B cell (primary cell): ENCODE data around the gene EGLN3. TPM values are rescaled to one million over a fixed set of nuclear protein-coding genes. Genes with fewer than 3 reads are reported as not detected.
A peak's percentile ranks its signal among the peaks of the same experiment; 100 is the strongest.

ENCODE experiments used
- ATAC-seq: fragments of 200-7000 bp; cut with Tn5 transposase; one replicate; pipeline ENCODE4 v1.10.0; 2021; ENCODE audit warnings: low read depth, mild to moderate bottlenecking, moderate number of reproducible peaks, moderate library complexity
- CTCF ChIA-PET: fragments of 350-600 bp; sonication (Branson Sonifier 250); formaldehyde crosslinking; loops from one replicate; lab custom pipeline; 2021; ENCODE audit warnings: antibody characterized with exemption, inconsistent platforms; lab: Charles Lee
- POLR2A ChIA-PET: fragments of 350-600 bp; sonication (Branson Sonifier 250); formaldehyde crosslinking; loops from one replicate; lab custom pipeline; 2021; ENCODE audit warnings: antibody characterized with exemption; lab: Charles Lee
- DNase-seq: peaks from one replicate; pipeline ENCODE4 v3.0.0; 2013
- H2AFZ ChIP-seq: 2 replicates; pipeline ENCODE4 v1.6.1; 2012; ENCODE audit warnings: mild to moderate bottlenecking, low read depth, low read length; ENCODE audit not compliant: insufficient read depth, poor library complexity, severe bottlenecking
- H3K27ac ChIP-seq, 2 donors: 1 replicate in 1 of 2; 2 replicates in 1 of 2; pipeline ENCODE4 v1.5.1; 2012 to 2013; ENCODE audit warnings: low read length in 2 of 2, mild to moderate bottlenecking in 2 of 2, moderate library complexity in 1 of 2
- H3K27me3 ChIP-seq, 4 experiments: fragments of 200-600 bp in 1 of 4; sonication (generic) in 1 of 4; replicated peaks in 1 of 4; 1 replicate in 2 of 4; 2 replicates in 2 of 4; pipeline versions ENCODE4 v1.6.1 to v1.7.0; 2013 to 2016; ENCODE audit warnings: low read length in 3 of 4, mild to moderate bottlenecking in 2 of 4, mixed read lengths in 1 of 4, moderate library complexity in 1 of 4; ENCODE audit not compliant: insufficient read depth in 4 of 4, control insufficient read depth in 3 of 4; ENCODE audit errors: control extremely low read depth in 1 of 4
- H3K36me3 ChIP-seq, 2 experiments: replicated peaks in 1 of 2; 1 replicate in 1 of 2; 2 replicates in 1 of 2; pipeline versions ENCODE4 v1.6.1 to v1.7.1; 2013; ENCODE audit warnings: low read length in 1 of 2; ENCODE audit not compliant: insufficient read depth in 2 of 2, control insufficient read depth in 1 of 2; ENCODE audit errors: control extremely low read depth in 1 of 2, extremely low read depth in 1 of 2
- H3K4me1 ChIP-seq, 2 donors: fragments of 200-600 bp in 1 of 2; sonication (generic) in 1 of 2; 1 replicate in 1 of 2; 2 replicates in 1 of 2; pipeline versions ENCODE4 v1.5.1 to v1.6.1; 2013 to 2017; ENCODE audit warnings: low read length in 2 of 2; ENCODE audit not compliant: control insufficient read depth in 2 of 2, insufficient read depth in 2 of 2
- H3K4me2 ChIP-seq: replicated peaks from 2 replicates; pipeline ENCODE3; 2012; ENCODE audit warnings: mild to moderate bottlenecking, low read depth, low read length; ENCODE audit not compliant: poor library complexity, severe bottlenecking
- H3K4me3 ChIP-seq, 5 experiments: fragments of 200-600 bp in 1 of 5; sonication (generic) in 1 of 5; 1 replicate in 3 of 5; 2 replicates in 2 of 5; pipeline versions ENCODE4 v1.5.1 to v1.7.0; 2011 to 2016; ENCODE audit warnings: low read length in 4 of 5, mild to moderate bottlenecking in 4 of 5, low read depth in 2 of 5, control low read depth in 1 of 5, moderate library complexity in 1 of 5; ENCODE audit not compliant: insufficient read depth in 1 of 5; ENCODE audit errors: control extremely low read depth in 1 of 5, extremely low read depth in 1 of 5
- H3K79me2 ChIP-seq: fragments of 200-600 bp; sonication (generic); one replicate; pipeline ENCODE4 v1.6.0; 2016; ENCODE audit warnings: low read length; ENCODE audit not compliant: control insufficient read depth, insufficient read depth
- H3K9ac ChIP-seq: fragments of 200-600 bp; sonication (generic); 2 replicates; pipeline ENCODE4 v1.6.1; 2017; ENCODE audit warnings: mild to moderate bottlenecking, low read length, moderate library complexity
- H3K9me3 ChIP-seq, 3 donors: one replicate each; pipeline versions ENCODE4 v1.6.1 to v1.7.1; 2013; ENCODE audit warnings: low read length in 2 of 3; ENCODE audit not compliant: control insufficient read depth in 2 of 3, insufficient read depth in 1 of 3; ENCODE audit errors: control extremely low read depth in 1 of 3
- H4K20me1 ChIP-seq: 2 replicates; pipeline ENCODE4 v1.6.0; 2012; ENCODE audit warnings: mild to moderate bottlenecking, low read length; ENCODE audit not compliant: insufficient read depth, control insufficient read depth, poor library complexity, severe bottlenecking
- H3K27ac Mint-ChIP-seq: one replicate; pipeline ENCODE4 v1.8.0; 2021; ENCODE audit warnings: mixed read lengths
- H3K27me3 Mint-ChIP-seq: one replicate; pipeline ENCODE4 v1.8.0; 2021; ENCODE audit warnings: mixed read lengths
- H3K4me1 Mint-ChIP-seq: one replicate; pipeline ENCODE4 v1.8.0; 2021; ENCODE audit warnings: mixed read lengths
- H3K4me3 Mint-ChIP-seq: one replicate; pipeline ENCODE4 v1.8.0; 2021; ENCODE audit warnings: mixed read lengths
- H3K9me3 Mint-ChIP-seq: one replicate; pipeline ENCODE4 v1.8.0; 2022; ENCODE audit warnings: mixed read lengths; ENCODE audit not compliant: insufficient read depth
- EZH2 ChIP-seq: IDR thresholded peaks from 2 replicates; pipeline ENCODE4 v1.6.1; 2012; ENCODE audit warnings: borderline replicate concordance, low read depth, mild to moderate bottlenecking, moderate library complexity, low read length; ENCODE audit not compliant: insufficient read depth, poor library complexity, severe bottlenecking
- WGBS: methylation state at CpG from one replicate; pipeline ENCODE4 v1.1.5; 2013; ENCODE audit warnings: missing lambda C conversion rate; ENCODE audit not compliant: insufficient coverage; 5-methylcytosine and 5-hydroxymethylcytosine counted together
- intact Hi-C: fragments of 100-400 bp; cut with micrococcal nuclease; formaldehyde crosslinking; loops from one replicate; pipeline ENCODE4 v1.10.0; 2022
- polyA plus RNA-seq: library from polyadenylated mRNA; depleted of rRNA; stranded (reverse); fragments of >200 nt; gene quantifications from 2 replicates; pipeline ENCODE4 v1.2.3, GENCODE V29; 2012
- total RNA-seq, 2 donors: library from RNA; stranded (reverse); fragments of 120-200 nt in 1 of 2; gene quantifications; 1 replicate in 1 of 2; 2 replicates in 1 of 2; pipeline versions ENCODE4 v1.2.3 to v1.2.4, GENCODE V29; 2013 to 2022
- TF ChIP-seq, protein P1 (sequence below): fragments of 200-600 bp; IDR thresholded peaks from one replicate; pipeline ENCODE4 v1.8.0; 2022; ENCODE audit warnings: antibody characterized with exemption, mild to moderate bottlenecking

Gene EGLN3
- total and polyA plus RNA-seq, 2 donors (not counting 1 experiment from before 2014, with no cell fraction given) = 0.69 to 1.7 TPM

DNA sequence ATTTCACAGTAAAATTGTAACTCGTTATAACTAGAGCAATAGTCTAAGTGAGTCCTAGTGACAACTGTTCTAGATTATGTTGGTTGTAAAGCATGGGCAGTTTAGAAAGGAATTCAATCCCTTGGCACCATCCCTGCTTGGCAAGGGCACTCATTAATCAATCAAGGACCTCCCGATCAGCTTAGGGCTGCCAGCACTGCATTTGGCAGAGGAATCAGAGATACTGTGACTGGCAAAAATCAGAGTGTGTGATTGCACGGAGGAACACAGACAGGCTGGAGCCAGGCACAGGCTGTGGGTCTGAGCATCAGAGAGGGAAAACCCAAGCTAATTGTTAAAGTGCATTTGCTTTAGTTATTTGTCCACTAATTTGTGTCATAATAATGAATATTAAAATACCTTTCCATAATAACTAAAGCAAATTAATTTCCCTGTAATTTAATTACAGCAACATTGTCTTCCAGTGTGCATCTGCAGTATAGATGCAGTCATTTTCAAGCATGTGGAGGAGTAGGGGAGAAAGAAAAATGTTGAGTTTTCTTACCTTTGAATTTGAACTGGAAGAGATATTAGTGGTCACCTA lies 3.2 kb upstream of the EGLN3 start:
- DNase-seq (no peak), ATAC-seq (no peak)
- H3K4me1 ChIP-seq = peaks cover 10 to 18% of the 10 kb centered on the region in 2 donors
- Mint-ChIP-seq H3K4me1 (peaks cover 15% of the 10 kb centered on the region), H3K27ac (no peak overlapping the region), H3K4me3 (no peak overlapping the region), H3K27me3 (peaks cover 44% of the 10 kb centered on the region), H3K9me3 (no peaks in the 10 kb centered on the region)
- CTCF ChIA-PET = no interaction called here
- H3K4me2 ChIP-seq = no peak overlapping the region
- H4K20me1 ChIP-seq = no peaks in the 10 kb centered on the region
- no peak overlapping the region for H2AFZ ChIP-seq
- H3K9ac ChIP-seq = no peak overlapping the region
- TF ChIP-seq EZH2 = no peak
- TF ChIP-seq, protein P1, sequence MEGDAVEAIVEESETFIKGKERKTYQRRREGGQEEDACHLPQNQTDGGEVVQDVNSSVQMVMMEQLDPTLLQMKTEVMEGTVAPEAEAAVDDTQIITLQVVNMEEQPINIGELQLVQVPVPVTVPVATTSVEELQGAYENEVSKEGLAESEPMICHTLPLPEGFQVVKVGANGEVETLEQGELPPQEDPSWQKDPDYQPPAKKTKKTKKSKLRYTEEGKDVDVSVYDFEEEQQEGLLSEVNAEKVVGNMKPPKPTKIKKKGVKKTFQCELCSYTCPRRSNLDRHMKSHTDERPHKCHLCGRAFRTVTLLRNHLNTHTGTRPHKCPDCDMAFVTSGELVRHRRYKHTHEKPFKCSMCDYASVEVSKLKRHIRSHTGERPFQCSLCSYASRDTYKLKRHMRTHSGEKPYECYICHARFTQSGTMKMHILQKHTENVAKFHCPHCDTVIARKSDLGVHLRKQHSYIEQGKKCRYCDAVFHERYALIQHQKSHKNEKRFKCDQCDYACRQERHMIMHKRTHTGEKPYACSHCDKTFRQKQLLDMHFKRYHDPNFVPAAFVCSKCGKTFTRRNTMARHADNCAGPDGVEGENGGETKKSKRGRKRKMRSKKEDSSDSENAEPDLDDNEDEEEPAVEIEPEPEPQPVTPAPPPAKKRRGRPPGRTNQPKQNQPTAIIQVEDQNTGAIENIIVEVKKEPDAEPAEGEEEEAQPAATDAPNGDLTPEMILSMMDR = no peak
- H3K9me3 ChIP-seq = peaks cover 0 to 4% (median 0%) of the 10 kb centered on the region in 3 donors
- H3K27ac ChIP-seq = no peak overlapping the region
- 100% methylated on average over 1 of the region's 3 CpGs for WGBS
- H3K79me2 ChIP-seq = no peaks in the 10 kb centered on the region
- POLR2A ChIA-PET = no interaction called here
- no peaks in the 10 kb centered on the region for H3K36me3 ChIP-seq
- H3K27me3 ChIP-seq = peaks cover 0 to 28% (median 17%) of the 10 kb centered on the region in 4 experiments
- intact Hi-C loops = no loop called here
- H3K4me3 ChIP-seq = no peak overlapping the region

DNA sequence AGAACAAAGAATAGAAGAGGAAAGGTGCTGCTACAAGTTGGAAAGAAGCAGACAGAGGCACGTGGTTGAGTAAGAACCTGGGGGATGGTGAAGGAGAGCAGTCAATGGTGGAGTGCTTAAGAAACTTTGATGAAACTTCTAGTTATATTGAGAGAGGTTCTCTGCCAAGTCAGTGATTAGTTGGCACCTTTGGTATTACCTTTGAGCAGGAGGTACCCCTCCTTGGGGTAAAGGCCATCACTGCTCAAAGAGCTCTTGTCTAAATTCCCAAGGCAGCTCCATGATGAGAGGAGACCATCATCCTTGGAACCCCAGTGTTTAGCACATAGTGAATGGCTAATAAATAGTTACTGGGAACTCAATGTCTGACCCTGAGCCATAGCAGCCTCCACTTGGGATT lies 1.7 kb upstream of the EGLN3 start:
- no peak for TF ChIP-seq EZH2
- TF ChIP-seq, protein P1 = no peak
- CTCF ChIA-PET = interaction anchor here (0.7 kb wide), 1 partner anchor 817 kb away, joined by 3 read pairs; no protein-coding TSS in a partner anchor

More for the DNA sequence above, 1.7 kb upstream of the EGLN3 start:
- Histone ChIP-seq H3K27ac (no peak overlapping the region), H4K20me1 (no peaks in the 10 kb centered on the region), H3K4me3 (no peak overlapping the region), H3K9me3 (peaks cover 0 to 4% (median 0%) of the 10 kb centered on the region in 3 donors), H3K27me3 (peaks cover 0 to 28% (median 17%) of the 10 kb centered on the region in 4 experiments), H3K4me2 (no peak overlapping the region), H3K79me2 (no peaks in the 10 kb centered on the region), H3K36me3 (no peaks in the 10 kb centered on the region), H3K9ac (no peak overlapping the region), H3K4me1 (peaks cover 10 to 18% of the 10 kb centered on the region in 2 donors), H2AFZ (no peak overlapping the region)
- Mint-ChIP-seq H3K9me3 (no peaks in the 10 kb centered on the region), H3K27ac (no peak overlapping the region), H3K4me3 (peak overlapping the region; percentile 30), H3K4me1 (peaks cover 15% of the 10 kb centered on the region), H3K27me3 (peaks cover 54% of the 10 kb centered on the region)
- intact Hi-C loops = no loop called here
- POLR2A ChIA-PET = no interaction called here
- WGBS = 83% methylated on average over 1 of the region's 1 CpG
- ATAC-seq (no peak), DNase-seq (no peak)
